Activated T-cell treated with anti-CD3 and anti-CD28 coated beads, Interleukin-2, amount 50 U/mL, for 4 hours (primary cell): ENCODE measurements around the gene CCDC63. TPM values are rescaled to one million over a fixed set of nuclear protein-coding genes. Genes with fewer than 3 reads are reported as not detected.

ENCODE experiments used
- ATAC-seq, 2 donors: fragments of 200-7000 bp; cut with Tn5 transposase; one replicate each; pipeline ENCODE4 v1.10.0; 2021
- DNase-seq: peaks from one replicate; pipeline ENCODE4 v3.0.0-alpha.2; 2020
- H3K27me3 Mint-ChIP-seq: one replicate; pipeline ENCODE4 v1.8.0; 2021; ENCODE audit warnings: low read depth, mixed read lengths
- H3K36me3 Mint-ChIP-seq: one replicate; pipeline ENCODE4 v1.8.0; 2022; ENCODE audit warnings: mixed read lengths; ENCODE audit not compliant: insufficient read depth
- H3K4me1 Mint-ChIP-seq: one replicate; pipeline ENCODE4 v1.8.0; 2021; ENCODE audit warnings: low read depth, mixed read lengths
- H3K4me3 Mint-ChIP-seq: one replicate; pipeline ENCODE4 v1.8.0; 2021; ENCODE audit warnings: mild to moderate bottlenecking, moderate library complexity, mixed read lengths
- H3K9me3 Mint-ChIP-seq: one replicate; pipeline ENCODE4 v1.8.0; 2021; ENCODE audit warnings: mixed read lengths
- total RNA-seq, 3 donors: library from RNA; stranded (reverse); gene quantifications; one replicate each; pipeline ENCODE4 v1.2.1, GENCODE V29; 2021

Gene CCDC63
- not detected for total RNA-seq

DNA sequence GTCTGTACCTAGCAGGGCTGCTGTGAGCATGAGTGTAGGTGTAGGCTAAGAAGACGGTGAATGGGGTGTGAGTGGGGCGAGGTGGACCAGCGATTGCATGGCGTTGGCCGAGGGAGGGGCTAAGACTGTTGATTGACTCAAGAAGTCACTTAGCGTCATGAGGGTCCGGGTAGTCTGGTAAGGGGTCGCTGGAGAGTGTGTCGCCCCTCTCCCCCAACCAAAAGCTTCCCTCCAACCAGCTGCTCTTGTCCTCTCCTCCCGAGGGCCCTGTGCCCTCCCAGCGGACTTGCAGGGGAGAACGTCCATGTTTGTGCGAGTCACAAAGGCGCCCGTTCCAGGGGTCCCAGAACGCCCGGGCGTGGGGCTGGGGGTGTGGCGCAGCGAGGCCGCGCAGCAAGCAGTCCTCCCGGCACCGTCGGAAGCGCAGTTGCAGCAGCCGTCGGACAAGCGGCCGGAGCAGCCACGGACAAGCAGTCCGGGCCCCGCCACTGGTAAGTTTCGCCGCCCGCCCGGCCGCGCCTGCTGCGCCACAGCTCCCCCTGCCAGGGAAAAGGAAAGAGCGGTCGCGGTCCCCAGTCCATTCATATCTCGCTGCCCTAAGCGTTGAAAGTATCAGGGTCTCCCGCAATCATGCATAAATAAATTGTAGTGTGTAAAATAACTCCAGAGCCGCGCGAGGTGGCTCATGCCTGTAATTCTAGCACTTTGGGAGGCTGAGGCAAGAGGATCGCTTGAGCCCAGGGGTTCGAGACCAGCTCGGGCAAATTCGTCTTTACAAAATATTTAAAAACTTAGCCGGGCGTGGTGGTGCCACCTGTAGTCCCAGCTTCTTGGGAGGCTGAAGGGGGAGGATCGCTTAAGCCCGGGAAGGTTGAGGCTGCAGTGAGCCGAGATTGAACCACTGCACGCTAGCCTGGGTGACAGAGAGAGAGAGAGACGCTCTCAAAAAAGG, at the start of gene CCDC63:
Gene CCDC63, plus strand, starts transcription at position 373 of the 952 bp plus-strand sequence. CDS start 5,968 bp downstream, outside the sequence.
- H3K36me3 Mint-ChIP-seq, result no peaks in the 10 kb centered on the region
- peaks cover 7% of the 10 kb centered on the region for H3K4me1 Mint-ChIP-seq
- DNase-seq, result peak; percentile 15
- no peaks in the 10 kb centered on the region for H3K9me3 Mint-ChIP-seq
- ATAC-seq, result peak; percentile 55 to 68
- H3K27me3 Mint-ChIP-seq, result peaks cover 50% of the 10 kb centered on the region
- H3K4me3 Mint-ChIP-seq, result peak within 1 kb of the TSS; percentile 73

- Mint-ChIP-seq H3K4me1 (peaks cover 6% of the 10 kb centered on the region), H3K27me3 (no peaks in the 10 kb centered on the region), H3K4me3 (no peak overlapping the region), H3K9me3 (peaks cover 5% of the 10 kb centered on the region), H3K36me3 (no peaks in the 10 kb centered on the region)
- no peak for DNase-seq
- ATAC-seq, result no peak
Measured at GRCh38 chr12:110798461-110798860, 48.3 kb upstream of the CCDC63 start.

- ATAC-seq, result no peak
- H3K4me1 Mint-ChIP-seq, result peaks cover 7% of the 10 kb centered on the region
- H3K27me3 Mint-ChIP-seq, result no peaks in the 10 kb centered on the region
- peaks cover 10% of the 10 kb centered on the region for H3K9me3 Mint-ChIP-seq
- no peak for DNase-seq
- H3K36me3 Mint-ChIP-seq, result no peaks in the 10 kb centered on the region
- H3K4me3 Mint-ChIP-seq, result no peak overlapping the region
Measured at GRCh38 chr12:110802489-110802888, 44.3 kb upstream of the CCDC63 start.

DNA sequence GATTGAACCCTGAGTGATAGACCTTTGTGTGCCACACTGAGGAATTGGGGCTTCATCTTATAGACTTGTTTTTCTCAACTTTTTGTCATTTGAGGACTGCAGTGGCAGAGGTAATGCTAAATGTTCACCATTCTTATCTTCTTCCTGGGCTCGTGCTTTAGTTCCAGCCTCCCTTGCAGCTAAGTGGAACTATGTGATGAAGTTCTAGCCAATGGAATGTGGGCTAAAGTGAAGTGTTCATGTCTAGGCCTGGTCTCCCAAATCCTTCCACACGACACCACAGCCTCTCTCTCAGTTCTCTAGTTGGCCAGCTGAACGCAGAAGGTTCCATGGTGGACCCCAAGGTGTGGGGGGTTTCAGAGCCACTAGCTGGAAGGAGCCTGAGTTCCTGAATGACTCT, 42.4 kb upstream of the CCDC63 start:
- H3K36me3 Mint-ChIP-seq, result no peaks in the 10 kb centered on the region
- H3K9me3 Mint-ChIP-seq, result peaks cover 10% of the 10 kb centered on the region
- H3K4me3 Mint-ChIP-seq, result no peak overlapping the region
- H3K4me1 Mint-ChIP-seq, result peaks cover 7% of the 10 kb centered on the region
- ATAC-seq, result no peak
- DNase-seq, result no peak
- H3K27me3 Mint-ChIP-seq, result no peaks in the 10 kb centered on the region

DNA sequence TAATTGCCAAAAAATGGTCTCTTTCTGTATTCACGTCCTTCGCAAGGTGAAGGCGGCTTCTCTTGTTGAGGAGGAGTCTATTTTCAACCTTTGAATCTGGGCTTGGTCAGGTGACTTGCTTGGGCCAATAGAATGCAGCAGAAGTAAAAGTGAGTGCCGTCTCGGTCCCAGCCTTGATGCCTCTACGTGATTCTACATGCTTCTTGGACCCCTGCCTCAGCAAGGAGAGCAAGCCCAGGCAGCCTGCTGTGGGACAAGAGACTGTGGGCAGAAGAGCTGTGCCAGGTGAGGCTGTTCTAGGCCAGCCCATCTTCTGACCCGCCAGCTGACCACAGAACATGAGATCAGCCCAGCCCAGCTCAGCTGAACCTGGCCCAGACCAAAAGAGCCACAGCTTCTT, 39.1 kb upstream of the CCDC63 start:
- Mint-ChIP-seq H3K27me3 (no peaks in the 10 kb centered on the region), H3K36me3 (no peaks in the 10 kb centered on the region), H3K4me1 (peaks cover 12% of the 10 kb centered on the region), H3K4me3 (no peak overlapping the region), H3K9me3 (peaks cover 5% of the 10 kb centered on the region)
- no peak for ATAC-seq
- no peak for DNase-seq

- H3K36me3 Mint-ChIP-seq, result no peaks in the 10 kb centered on the region
- DNase-seq, result no peak
- peaks cover 5% of the 10 kb centered on the region for H3K9me3 Mint-ChIP-seq
- H3K4me1 Mint-ChIP-seq, result peaks cover 5% of the 10 kb centered on the region
- H3K4me3 Mint-ChIP-seq, result no peak overlapping the region
- H3K27me3 Mint-ChIP-seq, result no peaks in the 10 kb centered on the region
- no peak for ATAC-seq
Measured at GRCh38 chr12:110809149-110809548, 37.6 kb upstream of the CCDC63 start.

GRCh38 chr12:110811972-110812371, 34.8 kb upstream of the CCDC63 start:
- H3K4me1 Mint-ChIP-seq, result peaks cover 5% of the 10 kb centered on the region
- no peaks in the 10 kb centered on the region for H3K27me3 Mint-ChIP-seq
- H3K4me3 Mint-ChIP-seq, result no peak overlapping the region
- ATAC-seq, result no peak
- H3K36me3 Mint-ChIP-seq, result no peaks in the 10 kb centered on the region
- DNase-seq, result no peak
- no peaks in the 10 kb centered on the region for H3K9me3 Mint-ChIP-seq

DNA sequence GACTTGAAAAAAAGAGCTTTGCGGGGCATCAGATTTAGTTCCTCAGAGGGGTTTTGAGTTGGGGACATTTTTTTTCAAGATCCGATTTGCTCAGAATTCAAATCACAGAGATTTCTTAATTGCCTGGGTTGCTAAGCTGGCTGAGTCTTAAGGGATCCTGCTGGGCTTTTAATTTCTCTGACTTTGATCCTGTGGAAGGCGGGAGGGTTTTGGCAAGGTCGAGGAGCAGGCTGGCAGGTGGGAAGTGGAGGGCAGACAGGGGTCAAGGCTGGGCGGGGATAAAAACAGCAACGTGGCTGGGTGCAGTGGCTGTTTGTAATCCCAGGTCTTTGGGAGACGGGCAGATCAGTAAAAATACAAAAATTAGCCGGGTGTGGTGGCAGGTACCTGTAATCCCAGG, 33.5 kb upstream of the CCDC63 start:
- peaks cover 5% of the 10 kb centered on the region for H3K4me1 Mint-ChIP-seq
- ATAC-seq, result no peak
- no peaks in the 10 kb centered on the region for H3K36me3 Mint-ChIP-seq
- no peak overlapping the region for H3K4me3 Mint-ChIP-seq
- DNase-seq, result no peak
- no peaks in the 10 kb centered on the region for H3K27me3 Mint-ChIP-seq
- no peaks in the 10 kb centered on the region for H3K9me3 Mint-ChIP-seq

DNA sequence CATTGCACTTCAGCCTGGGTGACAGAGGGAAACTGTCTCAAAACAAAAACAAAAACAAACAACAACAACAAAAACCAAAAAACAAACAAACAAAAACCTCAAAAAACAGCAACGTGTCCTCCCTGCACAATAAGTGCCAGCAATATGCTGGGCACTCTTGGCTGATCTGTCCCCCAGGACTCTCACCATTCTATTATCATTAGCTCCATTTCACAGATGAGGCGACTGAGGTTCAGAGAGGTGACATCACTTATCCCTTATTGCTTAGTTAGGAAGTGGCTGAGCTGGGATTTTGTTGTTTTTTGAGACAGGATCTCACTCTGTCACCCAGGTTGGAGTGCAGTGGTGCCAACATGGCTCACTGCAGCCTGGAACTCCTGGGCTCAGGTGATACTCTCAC, 33.0 kb upstream of the CCDC63 start:
- no peaks in the 10 kb centered on the region for H3K36me3 Mint-ChIP-seq
- no peaks in the 10 kb centered on the region for H3K27me3 Mint-ChIP-seq
- no peak overlapping the region for H3K4me3 Mint-ChIP-seq
- DNase-seq (no peak), ATAC-seq (no peak)
- H3K9me3 Mint-ChIP-seq, result no peaks in the 10 kb centered on the region
- H3K4me1 Mint-ChIP-seq, result peaks cover 5% of the 10 kb centered on the region

DNA sequence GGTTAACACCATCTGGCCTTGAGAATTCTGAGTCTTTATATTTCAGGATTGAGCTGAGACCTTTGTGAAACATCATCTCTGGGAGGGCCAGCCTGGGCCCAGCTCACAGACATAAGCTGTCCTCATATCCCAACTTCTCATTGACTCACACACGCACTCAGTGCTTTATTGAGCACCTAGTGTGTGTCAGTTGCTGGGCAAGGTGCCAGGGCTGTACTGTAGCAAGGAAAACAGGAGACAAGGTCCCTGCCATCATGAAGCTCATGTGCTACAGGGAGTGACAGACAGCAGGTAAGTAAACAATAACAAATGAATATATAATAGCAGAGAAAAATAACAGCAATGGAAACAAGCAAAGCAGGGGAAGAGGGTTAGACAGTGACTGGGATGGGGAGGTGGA, 30.5 kb upstream of the CCDC63 start:
- Mint-ChIP-seq H3K4me3 (no peak overlapping the region), H3K9me3 (no peaks in the 10 kb centered on the region), H3K36me3 (no peaks in the 10 kb centered on the region), H3K27me3 (no peaks in the 10 kb centered on the region), H3K4me1 (peaks cover 5% of the 10 kb centered on the region)
- no peak for DNase-seq
- no peak for ATAC-seq

DNA sequence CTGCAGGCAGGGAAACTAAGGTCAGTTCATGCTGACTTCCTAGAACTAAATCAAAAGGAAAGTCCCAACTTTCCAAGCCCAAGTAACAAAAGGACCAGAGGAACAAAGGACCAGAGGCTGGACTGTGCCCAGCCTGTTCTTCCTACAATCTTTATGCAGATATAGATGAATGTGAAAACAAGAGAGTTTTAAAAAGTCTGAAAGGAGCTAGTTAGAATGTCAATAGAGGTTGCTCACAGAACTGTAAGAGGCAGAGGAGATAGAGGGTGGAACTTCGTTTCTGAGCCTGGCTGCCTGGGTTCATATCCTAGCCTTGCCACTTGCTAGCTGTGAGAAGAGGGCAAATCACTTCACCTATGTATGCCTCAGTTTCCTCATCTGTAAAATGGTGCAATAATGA, 30.0 kb upstream of the CCDC63 start:
- no peaks in the 10 kb centered on the region for H3K9me3 Mint-ChIP-seq
- peaks cover under 1% of the 10 kb centered on the region for H3K4me1 Mint-ChIP-seq
- H3K36me3 Mint-ChIP-seq, result no peaks in the 10 kb centered on the region
- no peaks in the 10 kb centered on the region for H3K27me3 Mint-ChIP-seq
- DNase-seq, result no peak
- H3K4me3 Mint-ChIP-seq, result no peak overlapping the region
- ATAC-seq, result no peak

DNA sequence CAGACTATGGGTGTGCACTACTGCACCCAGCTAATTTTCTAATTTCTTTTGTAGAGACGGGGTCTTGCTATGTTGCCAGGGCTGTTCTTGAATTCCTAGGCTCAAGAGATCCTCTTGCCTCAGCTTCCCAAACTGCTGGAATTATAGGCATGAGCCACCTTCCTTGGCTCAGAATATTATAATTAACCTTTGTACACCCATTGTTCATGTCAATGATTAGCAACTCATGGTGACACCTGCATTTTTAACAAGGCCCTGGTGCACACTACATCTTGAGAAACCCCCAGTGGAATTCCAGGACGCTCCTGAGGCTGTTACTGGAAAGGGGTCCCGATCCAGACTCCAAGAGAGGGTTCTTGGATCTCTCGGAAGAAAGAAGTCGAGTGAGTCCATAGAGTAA, 28.3 kb upstream of the CCDC63 start:
- no peak for ATAC-seq
- Mint-ChIP-seq H3K4me1 (no peaks in the 10 kb centered on the region), H3K27me3 (no peaks in the 10 kb centered on the region)

DNA sequence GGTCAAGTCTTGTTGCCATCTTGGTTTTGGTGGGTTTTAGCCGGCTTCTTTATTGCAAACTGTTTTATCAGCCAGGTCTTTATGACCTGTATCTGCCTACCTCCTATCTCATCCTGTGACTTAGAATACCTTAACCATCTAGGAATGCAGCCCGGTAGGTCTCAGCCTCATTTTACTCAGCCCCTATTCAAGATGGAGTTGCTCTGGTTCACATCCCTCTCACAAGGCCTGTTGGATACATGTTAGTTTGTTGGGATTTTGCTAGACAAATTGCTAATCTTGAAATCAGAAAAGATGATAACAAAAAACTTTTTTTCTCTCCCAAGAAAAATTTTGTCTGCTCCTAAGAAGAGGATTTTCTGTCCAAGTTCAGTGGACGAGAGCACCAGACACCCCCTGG, 27.6 kb upstream of the CCDC63 start:
- ATAC-seq (no peak), DNase-seq (no peak)
- H3K4me3 Mint-ChIP-seq, result no peak overlapping the region
- H3K27me3 Mint-ChIP-seq, result no peaks in the 10 kb centered on the region
- H3K9me3 Mint-ChIP-seq, result no peaks in the 10 kb centered on the region
- no peaks in the 10 kb centered on the region for H3K4me1 Mint-ChIP-seq
- no peaks in the 10 kb centered on the region for H3K36me3 Mint-ChIP-seq

More for the DNA sequence above, 28.3 kb upstream of the CCDC63 start:
- no peaks in the 10 kb centered on the region for H3K36me3 Mint-ChIP-seq
- DNase-seq, result no peak
- H3K4me3 Mint-ChIP-seq, result no peak overlapping the region
- no peaks in the 10 kb centered on the region for H3K9me3 Mint-ChIP-seq

DNA sequence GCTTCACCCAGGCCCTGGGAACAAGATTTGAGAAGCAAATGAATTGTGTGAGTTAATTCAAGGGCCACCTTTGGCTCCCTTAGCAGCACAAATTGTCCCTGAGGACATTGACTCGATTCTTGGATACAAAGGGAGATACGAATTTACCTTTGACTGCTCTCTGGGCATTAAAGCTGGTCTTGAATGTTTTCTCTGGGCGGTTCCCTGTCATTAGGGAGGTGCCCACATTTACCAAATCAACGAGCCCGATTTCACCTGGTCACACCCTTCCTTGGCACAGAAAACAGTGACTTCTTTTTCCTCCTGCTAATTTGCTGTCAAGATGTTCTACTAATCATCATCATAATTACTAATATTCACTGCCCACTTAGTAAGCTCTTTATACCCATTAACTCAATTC, 27.1 kb upstream of the CCDC63 start:
- ATAC-seq (no peak), DNase-seq (no peak)
- Mint-ChIP-seq H3K27me3 (no peaks in the 10 kb centered on the region), H3K4me3 (no peak overlapping the region), H3K4me1 (no peaks in the 10 kb centered on the region), H3K9me3 (no peaks in the 10 kb centered on the region), H3K36me3 (no peaks in the 10 kb centered on the region)

DNA sequence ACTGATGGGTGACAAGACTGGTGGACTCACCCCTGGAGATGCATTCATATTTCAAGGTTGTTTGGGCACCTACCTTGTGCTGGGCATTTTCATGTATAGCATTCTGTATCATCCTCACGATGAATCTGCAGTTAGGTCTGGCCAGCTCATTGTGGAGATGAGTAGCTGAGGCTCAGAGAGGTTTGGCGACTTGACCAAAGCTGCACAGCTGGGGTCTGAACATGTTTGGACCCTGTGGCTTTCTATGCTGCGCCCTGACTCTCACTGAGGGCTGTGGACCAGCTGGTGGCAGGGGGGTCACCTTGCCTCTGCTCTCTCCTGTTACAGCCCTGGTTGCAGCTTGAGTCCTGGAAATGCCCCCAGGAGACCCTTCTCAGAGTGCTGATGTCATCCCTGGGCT, 24.9 kb upstream of the CCDC63 start:
- no peak for DNase-seq
- no peak for ATAC-seq
- Mint-ChIP-seq H3K4me1 (peaks cover 5% of the 10 kb centered on the region), H3K4me3 (no peak overlapping the region), H3K9me3 (no peaks in the 10 kb centered on the region), H3K36me3 (no peaks in the 10 kb centered on the region), H3K27me3 (no peaks in the 10 kb centered on the region)
